H9 (cell line): ENCODE measurements around the gene FEZ2. TPM values are rescaled to one million over a fixed set of nuclear protein-coding genes. Genes with fewer than 3 reads are reported as not detected.

Source experiments
- DNase-seq: peaks from one replicate; pipeline ENCODE4 v3.0.0-alpha.2; 2017
- H2AFZ ChIP-seq: one replicate; pipeline ENCODE4 v1.6.1; 2013; ENCODE audit warnings: mild to moderate bottlenecking, low read length, control low read depth, moderate library complexity
- H2AK5ac ChIP-seq: 2 replicates; pipeline ENCODE4 v1.6.1; 2013; ENCODE audit warnings: low read length, control low read depth, mixed read lengths; ENCODE audit not compliant: insufficient read length
- H2BK120ac ChIP-seq: one replicate; pipeline ENCODE4 v1.6.1; 2013; ENCODE audit warnings: low read depth, mild to moderate bottlenecking, low read length, control low read depth, inconsistent platforms; ENCODE audit not compliant: poor library complexity, severe bottlenecking
- H2BK12ac ChIP-seq: 2 replicates; pipeline ENCODE4 v1.6.1; 2013; ENCODE audit warnings: low read length, control low read depth, mixed read lengths, low read depth; ENCODE audit not compliant: insufficient read length
- H2BK15ac ChIP-seq: 2 replicates; pipeline ENCODE4 v1.6.1; 2013; ENCODE audit warnings: low read depth, low read length, control low read depth
- H2BK20ac ChIP-seq: one replicate; pipeline ENCODE4 v1.6.1; 2013; ENCODE audit warnings: low read depth, mild to moderate bottlenecking, low read length, control low read depth, inconsistent platforms; ENCODE audit not compliant: poor library complexity, severe bottlenecking
- H2BK5ac ChIP-seq: 2 replicates; pipeline ENCODE4 v1.6.1; 2013; ENCODE audit warnings: low read length, control low read depth, mixed read lengths; ENCODE audit not compliant: insufficient read length
- H3K14ac ChIP-seq: 2 replicates; pipeline ENCODE4 v1.6.1; 2013; ENCODE audit warnings: low read length, control low read depth; ENCODE audit not compliant: insufficient read depth
- H3K18ac ChIP-seq: 2 replicates; pipeline ENCODE4 v1.6.1; 2013; ENCODE audit warnings: low read depth, mild to moderate bottlenecking, mixed read lengths, low read length, control low read depth; ENCODE audit not compliant: insufficient read length
- H3K23ac ChIP-seq: 2 replicates; pipeline ENCODE4 v1.6.1; 2013; ENCODE audit warnings: low read length, control low read depth, mixed read lengths, low read depth; ENCODE audit not compliant: insufficient read length
- H3K23me2 ChIP-seq: 2 replicates; pipeline ENCODE4 v1.6.1; 2013; ENCODE audit warnings: low read depth, mild to moderate bottlenecking, mixed read lengths, low read length, control low read depth; ENCODE audit not compliant: insufficient read length, poor library complexity, severe bottlenecking
- H3K27ac ChIP-seq: 2 replicates; pipeline ENCODE4 v1.5.1; 2013; ENCODE audit warnings: low read length, control low read depth, mixed read lengths, low read depth; ENCODE audit not compliant: insufficient read length
- H3K27me3 ChIP-seq: 2 replicates; pipeline ENCODE4 v1.6.1; 2013; ENCODE audit warnings: low read length, control low read depth, inconsistent platforms; ENCODE audit not compliant: insufficient read depth
- H3K4ac ChIP-seq: 2 replicates; pipeline ENCODE4 v1.6.1; 2013; ENCODE audit warnings: low read depth, mild to moderate bottlenecking, control low read depth, inconsistent platforms, low read length, moderate library complexity
- H3K4me1 ChIP-seq: 2 replicates; pipeline ENCODE4 v1.6.1; 2013; ENCODE audit warnings: low read length, control low read depth, inconsistent platforms; ENCODE audit not compliant: insufficient read depth
- H3K4me2 ChIP-seq: 2 replicates; pipeline ENCODE4 v1.6.1; 2013; ENCODE audit warnings: low read length, control low read depth, mixed read lengths; ENCODE audit not compliant: insufficient read length, insufficient read depth
- H3K56ac ChIP-seq: 2 replicates; pipeline ENCODE4 v1.6.1; 2013; ENCODE audit warnings: low read depth, mild to moderate bottlenecking, mixed read lengths, low read length, control low read depth; ENCODE audit not compliant: insufficient read length
- H3K79me1 ChIP-seq: 2 replicates; pipeline ENCODE4 v1.6.1; 2013; ENCODE audit warnings: low read depth, mild to moderate bottlenecking, moderate library complexity, low read length, control low read depth, inconsistent platforms; ENCODE audit not compliant: insufficient read depth, poor library complexity, severe bottlenecking
- H3K79me2 ChIP-seq: 2 replicates; pipeline ENCODE4 v1.6.1; 2013; ENCODE audit warnings: low read length, control low read depth, inconsistent platforms; ENCODE audit not compliant: insufficient read depth
- H3K9ac ChIP-seq: 2 replicates; pipeline ENCODE4 v1.6.1; 2013; ENCODE audit warnings: low read length, control low read depth, mixed read lengths; ENCODE audit not compliant: insufficient read length; ENCODE audit errors: extremely low read depth
- H3K9me3 ChIP-seq: one replicate; pipeline ENCODE4 v1.6.1; 2013; ENCODE audit warnings: low read depth, low read length, inconsistent platforms; ENCODE audit not compliant: control insufficient read depth
- H3T11ph ChIP-seq: one replicate; pipeline ENCODE4 v1.6.1; 2013; ENCODE audit warnings: mild to moderate bottlenecking, low read length, control low read depth, inconsistent platforms
- H4K20me1 ChIP-seq: one replicate; pipeline ENCODE4 v1.6.1; 2013; ENCODE audit not compliant: control insufficient read depth, insufficient read length, insufficient read depth
- H4K5ac ChIP-seq: 2 replicates; pipeline ENCODE4 v1.6.1; 2013; ENCODE audit warnings: low read depth, mild to moderate bottlenecking, mixed read lengths, low read length, control low read depth; ENCODE audit not compliant: insufficient read length
- H4K8ac ChIP-seq: replicated peaks from 2 replicates; pipeline ENCODE4 v1.6.1; 2013; ENCODE audit warnings: low read length, control low read depth, mixed read lengths, low read depth; ENCODE audit not compliant: insufficient read length
- H4K91ac ChIP-seq: 2 replicates; pipeline ENCODE4 v1.6.1; 2013; ENCODE audit warnings: low read depth, mild to moderate bottlenecking, moderate library complexity, mixed read lengths, low read length, control low read depth; ENCODE audit not compliant: insufficient read length
- H3K27ac Mint-ChIP-seq, 3 experiments: 2 replicates in 2 of 3; 3 replicates in 1 of 3; pipeline ENCODE4 v1.8.0; 2020 to 2021; ENCODE audit warnings: mixed read lengths in 3 of 3, mild to moderate bottlenecking in 1 of 3, moderate library complexity in 1 of 3
- H3K27me3 Mint-ChIP-seq: 2 replicates; pipeline ENCODE4 v1.8.0; 2021; ENCODE audit warnings: low read depth, mild to moderate bottlenecking, moderate library complexity, mixed read lengths
- H3K36me3 Mint-ChIP-seq, 3 experiments: 2 replicates in 2 of 3; 3 replicates in 1 of 3; pipeline ENCODE4 v1.8.0; 2020 to 2021; ENCODE audit warnings: low read depth in 3 of 3, mixed read lengths in 3 of 3; ENCODE audit not compliant: insufficient read depth in 1 of 3
- H3K4me1 Mint-ChIP-seq, 2 experiments: 2 replicates each; pipeline ENCODE4 v1.8.0; 2020; ENCODE audit warnings: mixed read lengths in 2 of 2
- H3K4me3 Mint-ChIP-seq, 2 experiments: 2 replicates in 1 of 2; 3 replicates in 1 of 2; pipeline ENCODE4 v1.8.0; 2020 to 2021; ENCODE audit warnings: mild to moderate bottlenecking in 2 of 2, mixed read lengths in 2 of 2, moderate library complexity in 1 of 2
- H3K9me3 Mint-ChIP-seq, 2 experiments: 2 replicates in 1 of 2; 3 replicates in 1 of 2; pipeline ENCODE4 v1.8.0; 2020; ENCODE audit warnings: mild to moderate bottlenecking in 2 of 2, mixed read lengths in 2 of 2, moderate library complexity in 1 of 2
- WGBS: extraction: QIAGEN DNeasy Blood & Tissue Kit; methylation state at CpG from one replicate; pipeline ENCODE4 v1.1.7; 2013; ENCODE audit warnings: missing lambda C conversion rate, low lambda C conversion rate, mixed read lengths; ENCODE audit not compliant: insufficient read length; ENCODE audit errors: extremely low coverage; 5-methylcytosine and 5-hydroxymethylcytosine counted together
- total RNA-seq: library from RNA; stranded (reverse); gene quantifications from 2 replicates; pipeline ENCODE4 v1.2.1, GENCODE V29; 2021
- TF ChIP-seq, protein P1 (sequence below): fragments of 200-600 bp; sonication (generic); conservative IDR thresholded peaks from 3 replicates; pipeline ENCODE4 v1.8.0; 2021; ENCODE audit warnings: antibody characterized with exemption, mild to moderate bottlenecking

FEZ2 gene
- total RNA-seq, 1 experiment from 2014 or later = 27.7 TPM

DNA sequence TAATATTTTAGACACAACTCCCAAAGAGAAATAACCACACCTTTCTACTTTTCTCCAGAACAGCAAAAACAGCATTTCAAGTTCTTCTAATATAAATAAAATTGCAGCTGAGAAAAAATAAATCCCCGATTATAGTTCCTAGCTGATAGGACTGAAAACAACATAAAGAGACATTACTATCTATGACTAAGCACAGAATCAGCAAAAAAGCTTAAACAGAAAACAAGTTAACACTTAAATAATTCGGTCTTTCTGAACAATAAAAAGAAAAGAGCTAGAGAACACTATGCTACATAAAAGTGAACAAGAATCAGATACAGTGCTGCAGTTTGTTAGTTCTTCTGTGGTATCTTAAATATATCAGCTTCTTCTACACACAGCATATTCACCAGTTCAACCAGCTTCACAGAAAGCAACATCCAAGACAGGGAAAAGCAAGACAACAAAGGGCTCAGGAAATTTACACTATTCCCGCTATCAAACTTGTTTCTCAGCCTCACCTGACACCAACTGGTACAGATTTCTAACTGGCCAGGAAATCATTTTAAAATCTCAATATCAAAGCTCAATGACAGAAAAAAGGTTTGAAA, 28.6 kb downstream of the FEZ2 start:
- no CpG with 5 or more reads among the region's 3 CpGs for WGBS
- Histone ChIP-seq H3K23ac (no peak overlapping the region), H3K79me1 (no peaks in the 10 kb centered on the region), H4K8ac (no peak overlapping the region), H2BK12ac (no peak overlapping the region), H2BK20ac (no peak overlapping the region), H3K4me2 (no peak overlapping the region), H3K23me2 (no peaks in the 10 kb centered on the region), H4K5ac (no peak overlapping the region), H3K4ac (no peak overlapping the region), H3K14ac (no peak overlapping the region), H3K4me1 (peaks cover 2% of the 10 kb centered on the region; the same call in 1 of the 2 replicates), H3T11ph (no peak overlapping the region), H2AFZ (no peak overlapping the region), H3K79me2 (no peaks in the 10 kb centered on the region), H4K20me1 (no peaks in the 10 kb centered on the region), H3K27ac (no peak overlapping the region), H2BK5ac (no peak overlapping the region), H3K18ac (no peak overlapping the region), H2BK120ac (no peak overlapping the region), H4K91ac (no peak overlapping the region), H2AK5ac (no peak overlapping the region), H3K56ac (no peak overlapping the region), H2BK15ac (no peak overlapping the region), H3K27me3 (no peaks in the 10 kb centered on the region), H3K9me3 (no peaks in the 10 kb centered on the region), H3K9ac (no peak overlapping the region)
- Mint-ChIP-seq H3K9me3 (no peaks in the 10 kb centered on the region), H3K4me3 (no peak overlapping the region), H3K27me3 (no peaks in the 10 kb centered on the region), H3K36me3 (peaks cover 4 to 28% (median 13%) of the 10 kb centered on the region in 3 experiments; a peak in 5 of 7 replicates), H3K4me1 (peaks cover 18 to 24% of the 10 kb centered on the region in 2 experiments), H3K27ac (peak overlapping the region; percentile 42 to 70 (median 64); a peak in 5 of 7 replicates)
- TF ChIP-seq, protein P1, sequence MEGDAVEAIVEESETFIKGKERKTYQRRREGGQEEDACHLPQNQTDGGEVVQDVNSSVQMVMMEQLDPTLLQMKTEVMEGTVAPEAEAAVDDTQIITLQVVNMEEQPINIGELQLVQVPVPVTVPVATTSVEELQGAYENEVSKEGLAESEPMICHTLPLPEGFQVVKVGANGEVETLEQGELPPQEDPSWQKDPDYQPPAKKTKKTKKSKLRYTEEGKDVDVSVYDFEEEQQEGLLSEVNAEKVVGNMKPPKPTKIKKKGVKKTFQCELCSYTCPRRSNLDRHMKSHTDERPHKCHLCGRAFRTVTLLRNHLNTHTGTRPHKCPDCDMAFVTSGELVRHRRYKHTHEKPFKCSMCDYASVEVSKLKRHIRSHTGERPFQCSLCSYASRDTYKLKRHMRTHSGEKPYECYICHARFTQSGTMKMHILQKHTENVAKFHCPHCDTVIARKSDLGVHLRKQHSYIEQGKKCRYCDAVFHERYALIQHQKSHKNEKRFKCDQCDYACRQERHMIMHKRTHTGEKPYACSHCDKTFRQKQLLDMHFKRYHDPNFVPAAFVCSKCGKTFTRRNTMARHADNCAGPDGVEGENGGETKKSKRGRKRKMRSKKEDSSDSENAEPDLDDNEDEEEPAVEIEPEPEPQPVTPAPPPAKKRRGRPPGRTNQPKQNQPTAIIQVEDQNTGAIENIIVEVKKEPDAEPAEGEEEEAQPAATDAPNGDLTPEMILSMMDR = no peak
- DNase-seq = no peak
